Progenitor cell of endocrine pancreas (in vitro differentiated cells): ENCODE results near the gene ZFR2. TPM values are rescaled to one million over a fixed set of nuclear protein-coding genes. Genes with fewer than 3 reads are reported as not detected.

Experiments
- DNase-seq: peaks from one replicate; pipeline ENCODE4 v3.0.0; 2021; ENCODE audit warnings: low spot score; ENCODE audit not compliant: unreplicated experiment
- H3K27ac Mint-ChIP-seq: 2 replicates; pipeline ENCODE4 v1.8.0; 2021; ENCODE audit warnings: mild to moderate bottlenecking, moderate library complexity, mixed read lengths
- H3K27me3 Mint-ChIP-seq: 2 replicates; pipeline ENCODE4 v1.8.0; 2021; ENCODE audit warnings: mixed read lengths
- H3K36me3 Mint-ChIP-seq: 2 replicates; pipeline ENCODE4 v1.8.0; 2022; ENCODE audit warnings: mixed read lengths; ENCODE audit not compliant: insufficient read depth
- H3K4me1 Mint-ChIP-seq: 2 replicates; pipeline ENCODE4 v1.8.0; 2021; ENCODE audit warnings: low read depth, mixed read lengths
- H3K4me3 Mint-ChIP-seq: 2 replicates; pipeline ENCODE4 v1.8.0; 2021; ENCODE audit warnings: low read depth, mild to moderate bottlenecking, moderate library complexity, mixed read lengths
- H3K9me3 Mint-ChIP-seq: 2 replicates; pipeline ENCODE4 v1.8.0; 2021; ENCODE audit warnings: low read depth, mixed read lengths
- total RNA-seq: library from RNA; stranded (reverse); gene quantifications from 2 replicates; pipeline ENCODE4 v1.2.1, GENCODE V29; 2021
- TF ChIP-seq, protein P1 (sequence below): fragments of 200-600 bp; sonication (generic); IDR thresholded peaks from one replicate; pipeline ENCODE4 v1.5.0; 2021; ENCODE audit warnings: antibody characterized with exemption, mild to moderate bottlenecking; ENCODE audit not compliant: unreplicated experiment

ZFR2 gene
- total RNA-seq, 1 donor from 2014 or later = 3.5 TPM

DNA sequence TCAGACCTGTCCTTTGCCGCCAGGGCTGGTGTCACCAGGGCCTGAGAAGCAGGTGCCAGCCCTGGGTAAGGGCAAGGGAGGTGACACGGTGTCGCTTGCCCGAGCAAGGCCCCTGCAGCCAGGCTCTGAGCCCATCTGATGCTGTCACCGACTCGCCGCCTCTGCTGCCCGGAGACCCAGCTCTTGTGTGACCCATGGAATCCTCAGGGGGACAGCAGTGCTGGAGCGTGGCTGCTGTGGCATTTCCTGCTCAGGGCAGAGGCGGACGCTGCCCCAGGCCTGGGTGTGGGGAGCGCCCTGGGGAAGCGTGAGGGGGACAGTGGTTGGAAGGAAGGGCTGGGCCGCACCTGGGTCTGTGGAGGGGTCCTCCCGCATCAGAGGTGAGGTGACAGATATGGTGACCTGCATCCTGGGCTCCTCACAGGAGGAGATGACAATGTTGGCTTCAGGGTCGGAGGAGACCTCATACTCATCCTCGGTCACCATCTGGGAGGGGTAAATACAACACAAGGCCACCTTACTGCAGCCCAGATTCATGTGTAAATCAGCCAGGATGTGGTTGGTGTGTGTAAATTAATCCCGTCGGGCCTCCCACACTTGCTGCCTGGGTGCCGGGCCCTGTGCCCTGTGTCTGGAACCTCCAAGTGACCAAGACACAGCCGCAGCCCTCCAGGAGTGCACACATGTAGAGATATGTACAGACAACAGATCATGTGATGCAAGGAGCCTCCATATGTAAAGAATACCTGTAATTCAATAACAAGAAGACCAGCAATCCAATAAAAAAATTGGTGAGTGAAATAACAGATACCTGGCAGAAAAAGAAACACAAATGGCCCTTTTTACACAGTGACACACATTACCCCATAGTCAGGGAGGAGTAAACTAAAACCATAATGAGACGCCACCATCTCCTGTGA, 55.1 kb downstream of the ZFR2 start:
- Mint-ChIP-seq H3K4me1 (no peaks in the 10 kb centered on the region), H3K27ac (no peak overlapping the region), H3K9me3 (no peaks in the 10 kb centered on the region), H3K27me3 (peaks cover 7% of the 10 kb centered on the region), H3K4me3 (no peak overlapping the region), H3K36me3 (no peaks in the 10 kb centered on the region)
- TF ChIP-seq, protein P1, sequence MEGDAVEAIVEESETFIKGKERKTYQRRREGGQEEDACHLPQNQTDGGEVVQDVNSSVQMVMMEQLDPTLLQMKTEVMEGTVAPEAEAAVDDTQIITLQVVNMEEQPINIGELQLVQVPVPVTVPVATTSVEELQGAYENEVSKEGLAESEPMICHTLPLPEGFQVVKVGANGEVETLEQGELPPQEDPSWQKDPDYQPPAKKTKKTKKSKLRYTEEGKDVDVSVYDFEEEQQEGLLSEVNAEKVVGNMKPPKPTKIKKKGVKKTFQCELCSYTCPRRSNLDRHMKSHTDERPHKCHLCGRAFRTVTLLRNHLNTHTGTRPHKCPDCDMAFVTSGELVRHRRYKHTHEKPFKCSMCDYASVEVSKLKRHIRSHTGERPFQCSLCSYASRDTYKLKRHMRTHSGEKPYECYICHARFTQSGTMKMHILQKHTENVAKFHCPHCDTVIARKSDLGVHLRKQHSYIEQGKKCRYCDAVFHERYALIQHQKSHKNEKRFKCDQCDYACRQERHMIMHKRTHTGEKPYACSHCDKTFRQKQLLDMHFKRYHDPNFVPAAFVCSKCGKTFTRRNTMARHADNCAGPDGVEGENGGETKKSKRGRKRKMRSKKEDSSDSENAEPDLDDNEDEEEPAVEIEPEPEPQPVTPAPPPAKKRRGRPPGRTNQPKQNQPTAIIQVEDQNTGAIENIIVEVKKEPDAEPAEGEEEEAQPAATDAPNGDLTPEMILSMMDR = no peak
- DNase-seq = no peak

DNA sequence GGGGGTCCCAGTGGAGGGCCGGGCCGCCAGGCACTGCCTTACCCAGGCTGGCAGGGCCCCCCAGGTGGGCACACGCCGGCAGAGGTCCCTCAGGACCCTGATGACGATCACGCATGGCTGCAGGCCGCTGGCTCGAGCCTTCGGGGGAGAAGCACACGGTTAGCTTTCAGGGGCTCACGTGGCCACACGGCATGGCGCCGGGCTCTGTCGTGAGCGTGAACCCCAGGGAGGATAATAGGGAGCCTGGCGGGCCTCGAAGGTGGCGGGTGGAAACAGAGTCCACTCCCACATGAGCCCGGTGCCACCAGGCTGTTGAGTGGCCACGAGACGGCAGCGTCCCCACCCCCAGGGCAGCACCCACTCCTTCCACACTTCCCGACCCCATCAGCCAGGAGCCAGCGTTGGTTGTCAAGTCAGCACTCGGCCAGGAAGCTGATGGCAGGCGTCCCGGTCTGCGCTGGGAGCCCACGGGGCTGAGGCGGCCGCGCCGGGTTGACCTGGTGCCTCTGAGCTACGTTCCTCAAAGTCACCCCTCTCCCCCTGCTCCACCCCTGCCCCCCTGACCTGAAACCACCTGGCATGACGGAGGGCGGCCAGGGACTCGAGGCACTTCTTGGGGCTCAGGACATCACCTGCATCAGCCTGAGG, 58.0 kb downstream of the ZFR2 start:
- Mint-ChIP-seq H3K4me3 (no peak overlapping the region), H3K27ac (no peak overlapping the region), H3K27me3 (no peaks in the 10 kb centered on the region), H3K9me3 (no peaks in the 10 kb centered on the region), H3K36me3 (no peaks in the 10 kb centered on the region), H3K4me1 (no peaks in the 10 kb centered on the region)
- no peak for DNase-seq
- TF ChIP-seq, protein P1 = no peak

DNA sequence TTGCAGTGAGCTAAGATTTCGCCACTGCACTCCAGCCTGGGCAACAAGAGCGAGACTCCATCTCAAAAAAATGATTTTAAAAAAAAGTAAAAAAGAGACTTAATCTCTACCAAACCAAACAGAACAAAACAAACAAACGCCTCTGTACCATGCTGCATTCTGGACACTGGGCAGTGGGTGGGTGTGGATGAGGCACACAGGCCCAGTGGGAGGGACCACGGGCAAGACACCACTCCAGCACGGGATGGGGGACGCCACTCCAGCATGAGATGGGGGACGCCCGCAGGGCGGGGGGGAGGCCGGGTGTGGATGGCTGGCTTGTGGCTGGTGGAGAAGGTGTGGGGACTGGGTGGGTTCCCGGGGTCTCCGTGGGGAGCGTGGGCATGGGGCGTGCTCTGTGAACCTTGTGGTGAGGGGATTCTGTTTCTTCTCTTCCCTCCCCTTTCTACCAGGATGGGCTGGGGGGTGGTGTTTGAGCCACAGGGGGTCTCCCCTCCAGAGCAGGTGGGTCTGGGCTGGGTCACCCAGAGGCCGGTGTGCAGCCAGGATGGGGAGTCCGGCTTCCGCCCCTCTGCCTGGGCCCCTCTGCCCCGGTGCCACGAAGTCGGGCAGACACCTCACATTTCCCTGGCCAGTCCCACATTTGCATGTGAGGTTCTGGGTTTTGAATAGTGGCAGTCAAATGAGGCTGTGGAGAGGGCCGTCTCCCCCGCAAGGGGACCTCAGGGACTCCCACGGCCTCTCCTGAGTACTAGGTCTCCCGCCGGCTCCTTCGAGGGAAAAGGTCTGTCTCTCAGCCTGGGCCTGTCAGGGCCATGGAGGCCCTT, 58.7 kb downstream of the ZFR2 start:
- H3K9me3 Mint-ChIP-seq = no peaks in the 10 kb centered on the region
- TF ChIP-seq, protein P1 = no peak
- no peak overlapping the region for H3K27ac Mint-ChIP-seq
- no peaks in the 10 kb centered on the region for H3K4me1 Mint-ChIP-seq
- no peaks in the 10 kb centered on the region for H3K36me3 Mint-ChIP-seq
- no peak for DNase-seq
- H3K27me3 Mint-ChIP-seq = peaks cover 5% of the 10 kb centered on the region
- H3K4me3 Mint-ChIP-seq = no peak overlapping the region

DNA sequence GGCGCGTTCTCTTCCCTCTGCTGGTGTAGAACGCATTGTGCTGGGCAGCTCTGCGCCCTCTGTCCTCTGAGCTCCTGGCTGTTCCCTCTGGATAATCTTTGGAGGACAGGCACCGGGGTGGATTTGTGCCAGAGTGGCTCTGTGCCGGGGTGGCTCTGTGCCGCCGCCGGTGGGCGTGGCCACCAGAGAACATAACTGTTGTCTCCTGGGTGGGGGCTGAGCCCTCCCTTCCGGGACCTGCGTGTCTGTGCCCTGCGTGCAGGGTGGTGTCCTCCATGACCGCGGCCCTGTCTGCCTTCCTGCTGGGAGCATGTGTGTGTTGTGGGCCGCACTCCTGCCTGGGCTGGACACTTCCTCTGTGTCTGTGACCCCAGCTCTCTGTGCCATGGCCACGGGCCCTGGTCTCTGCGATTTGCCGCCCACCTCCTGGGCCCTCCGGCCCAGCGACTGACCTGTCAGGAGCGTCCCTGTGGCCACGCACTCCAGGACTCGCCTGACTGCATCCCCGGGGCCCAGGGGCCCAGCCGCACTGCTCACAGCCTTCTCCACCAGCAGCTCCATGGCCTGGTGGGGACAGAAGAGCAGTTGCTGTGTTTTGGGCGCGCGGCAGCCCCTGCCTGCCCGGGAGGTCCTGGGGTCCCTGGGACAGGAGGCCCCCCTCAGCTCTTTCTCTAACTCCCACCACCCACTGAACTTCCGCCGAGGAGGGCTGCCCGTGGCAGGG, 60.3 kb downstream of the ZFR2 start:
- Mint-ChIP-seq H3K9me3 (no peaks in the 10 kb centered on the region), H3K27ac (no peak overlapping the region), H3K4me1 (no peaks in the 10 kb centered on the region)

More for the DNA sequence above, 60.3 kb downstream of the ZFR2 start:
- TF ChIP-seq, protein P1 = no peak
- no peaks in the 10 kb centered on the region for H3K36me3 Mint-ChIP-seq
- DNase-seq = no peak
- no peak overlapping the region for H3K4me3 Mint-ChIP-seq
- H3K27me3 Mint-ChIP-seq = peaks cover 9% of the 10 kb centered on the region
